OCI-LY3 (cell line): ENCODE measurements around the gene MGME1.

Experiments
- H2AFZ ChIP-seq: fragments of 200-600, 300-600 bp; shearing (Covaris generic); 2 replicates; pipeline ENCODE4 v1.6.0; 2014; ENCODE audit warnings: antibody characterized with exemption, low read depth, low read length
- H3K27ac ChIP-seq: fragments of 200-600, 300-600 bp; sonication (generic); 2 replicates; pipeline ENCODE4 v1.5.1; 2014; ENCODE audit warnings: mild to moderate bottlenecking, low read length, moderate library complexity, mixed read lengths
- H3K27me3 ChIP-seq: fragments of 200-600, 300-600 bp; sonication (generic); 2 replicates; pipeline ENCODE4 v1.6.1; 2014; ENCODE audit warnings: low read depth, low read length, mixed read lengths
- H3K36me3 ChIP-seq: fragments of 200-600, 300-600 bp; sonication (generic); replicated peaks from 2 replicates; pipeline ENCODE3; 2014; ENCODE audit warnings: low read depth, low read length, mixed read lengths
- H3K4me1 ChIP-seq: fragments of 300-600, 200-600 bp; sonication (generic); 2 replicates; pipeline ENCODE4 v1.6.1; 2014; ENCODE audit warnings: low read length, mixed read lengths
- H3K4me2 ChIP-seq: fragments of 200-600, 300-600 bp; sonication (generic); 2 replicates; pipeline ENCODE4 v1.6.1; 2014; ENCODE audit warnings: low read length, mixed read lengths
- H3K4me3 ChIP-seq: fragments of 300-600, 200-600 bp; sonication (generic); 2 replicates; pipeline ENCODE4 v1.5.1; 2014; ENCODE audit warnings: antibody characterized with exemption, mild to moderate bottlenecking, low read length, moderate library complexity
- H3K79me2 ChIP-seq: fragments of 300-600, 200-600 bp; shearing (Covaris generic); 2 replicates; pipeline ENCODE4 v1.6.1; 2014; ENCODE audit warnings: mild to moderate bottlenecking, low read length, mixed read lengths
- H3K9ac ChIP-seq: fragments of 300-600, 200-600 bp; shearing (Covaris generic); 2 replicates; pipeline ENCODE4 v1.6.0; 2014; ENCODE audit warnings: mild to moderate bottlenecking, low read length, moderate library complexity
- H3K9me3 ChIP-seq: fragments of 200-600, 300-600 bp; shearing (Covaris generic); 2 replicates; pipeline ENCODE4 v1.6.1; 2014; ENCODE audit warnings: low read length, mixed read lengths; ENCODE audit not compliant: insufficient read depth
- H4K20me1 ChIP-seq: fragments of 200-600, 300-600 bp; sonication (generic); 2 replicates; pipeline ENCODE4 v1.6.1; 2016; ENCODE audit warnings: low read length, mixed read lengths; ENCODE audit not compliant: insufficient read depth
- EZH2phosphoT487 ChIP-seq: fragments of 200-600 bp; shearing (Covaris generic); IDR thresholded peaks from 2 replicates; pipeline ENCODE4 v1.6.1; 2018; ENCODE audit warnings: antibody characterized with exemption, mixed run types, low read depth
- TF ChIP-seq, protein P1 (sequence below): fragments of 200-600, 300-600 bp; sonication (generic); IDR thresholded peaks from 2 replicates; pipeline ENCODE4 v1.5.1; 2014; ENCODE audit warnings: antibody characterized with exemption, low read length, low read depth

MGME1 gene, protein sequence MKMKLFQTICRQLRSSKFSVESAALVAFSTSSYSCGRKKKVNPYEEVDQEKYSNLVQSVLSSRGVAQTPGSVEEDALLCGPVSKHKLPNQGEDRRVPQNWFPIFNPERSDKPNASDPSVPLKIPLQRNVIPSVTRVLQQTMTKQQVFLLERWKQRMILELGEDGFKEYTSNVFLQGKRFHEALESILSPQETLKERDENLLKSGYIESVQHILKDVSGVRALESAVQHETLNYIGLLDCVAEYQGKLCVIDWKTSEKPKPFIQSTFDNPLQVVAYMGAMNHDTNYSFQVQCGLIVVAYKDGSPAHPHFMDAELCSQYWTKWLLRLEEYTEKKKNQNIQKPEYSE

DNA sequence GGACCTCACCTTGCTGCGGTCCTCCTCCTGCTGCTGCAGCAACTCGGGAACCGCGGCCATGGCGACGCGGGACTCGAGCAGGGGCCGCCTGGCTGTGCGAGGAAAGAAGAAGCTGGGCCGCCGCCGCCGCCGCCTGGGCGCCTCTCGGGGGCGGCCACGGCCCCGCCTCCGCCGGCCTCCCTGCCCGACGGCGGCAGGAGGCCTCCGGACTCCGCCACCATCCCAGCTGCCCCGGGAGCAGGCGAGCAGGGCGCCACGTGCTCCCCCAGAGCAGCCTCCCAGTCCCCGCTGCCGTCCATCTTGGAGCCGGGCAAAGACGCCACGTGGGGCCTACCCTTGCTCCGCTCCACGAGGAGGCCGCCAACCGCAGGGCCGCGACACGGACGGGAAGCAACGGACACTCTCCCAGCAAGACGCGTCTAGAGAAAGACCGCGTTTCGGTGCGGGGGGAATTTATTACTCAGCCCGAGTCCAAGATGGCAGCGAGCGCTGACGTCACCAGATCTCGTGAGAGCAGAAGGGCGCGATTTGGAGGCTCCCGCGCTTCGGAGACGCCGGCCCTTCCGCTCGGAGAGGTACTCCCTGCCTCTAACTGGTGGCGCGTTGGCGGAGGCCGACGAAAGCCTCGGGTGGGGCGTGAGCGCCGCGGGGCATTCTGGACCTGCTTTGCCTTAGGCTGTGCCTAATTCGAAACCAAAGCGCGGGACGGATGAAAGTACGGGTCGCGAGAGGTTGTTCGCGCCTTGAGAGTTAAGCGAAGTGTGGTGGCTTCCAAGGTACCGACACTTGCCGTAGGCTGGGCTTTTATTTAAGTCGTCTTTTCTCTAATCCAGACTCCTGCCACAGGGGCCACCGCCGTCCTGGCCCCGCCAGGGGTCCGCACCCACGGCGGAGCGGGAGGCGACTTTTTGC lies at the start of gene MGME1, which contains the start of gene SNX5:
TSS of gene MGME1 (plus strand) at position 653 of the 912 bp plus-strand sequence. CDS start 842 bp downstream, outside the sequence.
TSS of gene SNX5 (minus strand) at position 429 of the 912 bp plus-strand sequence. CDS start at position 60, 369 bp downstream.
- Histone ChIP-seq H3K4me3 (peak within 1 kb of the TSS; percentile 82), H3K36me3 (peaks cover 70% of the 10 kb centered on the region), H3K9ac (peak within 1 kb of the TSS; percentile 98), H3K4me2 (peak within 1 kb of the TSS; percentile 80), H3K4me1 (peaks cover 59% of the 10 kb centered on the region), H3K9me3 (no peaks in the 10 kb centered on the region), H2AFZ (peak within 1 kb of the TSS; percentile 73; the same call in 1 of the 2 replicates), H3K27ac (peak within 1 kb of the TSS; percentile 95), H3K79me2 (peaks cover 98% of the 10 kb centered on the region), H4K20me1 (peaks cover 61% of the 10 kb centered on the region), H3K27me3 (no peaks in the 10 kb centered on the region)
- TF ChIP-seq, protein P1, sequence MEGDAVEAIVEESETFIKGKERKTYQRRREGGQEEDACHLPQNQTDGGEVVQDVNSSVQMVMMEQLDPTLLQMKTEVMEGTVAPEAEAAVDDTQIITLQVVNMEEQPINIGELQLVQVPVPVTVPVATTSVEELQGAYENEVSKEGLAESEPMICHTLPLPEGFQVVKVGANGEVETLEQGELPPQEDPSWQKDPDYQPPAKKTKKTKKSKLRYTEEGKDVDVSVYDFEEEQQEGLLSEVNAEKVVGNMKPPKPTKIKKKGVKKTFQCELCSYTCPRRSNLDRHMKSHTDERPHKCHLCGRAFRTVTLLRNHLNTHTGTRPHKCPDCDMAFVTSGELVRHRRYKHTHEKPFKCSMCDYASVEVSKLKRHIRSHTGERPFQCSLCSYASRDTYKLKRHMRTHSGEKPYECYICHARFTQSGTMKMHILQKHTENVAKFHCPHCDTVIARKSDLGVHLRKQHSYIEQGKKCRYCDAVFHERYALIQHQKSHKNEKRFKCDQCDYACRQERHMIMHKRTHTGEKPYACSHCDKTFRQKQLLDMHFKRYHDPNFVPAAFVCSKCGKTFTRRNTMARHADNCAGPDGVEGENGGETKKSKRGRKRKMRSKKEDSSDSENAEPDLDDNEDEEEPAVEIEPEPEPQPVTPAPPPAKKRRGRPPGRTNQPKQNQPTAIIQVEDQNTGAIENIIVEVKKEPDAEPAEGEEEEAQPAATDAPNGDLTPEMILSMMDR = no peak
- no peak for TF ChIP-seq EZH2phosphoT487

DNA sequence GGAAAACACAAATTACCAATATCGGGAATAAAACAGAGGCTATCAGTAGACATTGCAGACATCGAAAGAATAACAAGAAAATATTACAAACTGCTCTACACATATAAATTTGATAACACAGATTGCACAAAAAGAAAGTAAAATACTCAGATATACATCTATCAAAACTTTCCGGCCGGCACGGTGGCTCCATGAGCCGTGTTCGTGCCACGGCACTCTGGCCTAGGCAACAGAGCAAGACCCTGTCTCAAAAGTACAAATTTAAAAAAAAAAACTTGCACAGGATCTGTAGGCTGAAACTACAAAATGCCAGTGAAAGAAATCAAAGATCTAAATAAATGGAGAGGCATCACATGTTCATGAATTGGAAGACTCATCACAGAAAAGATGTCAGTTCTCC lies 49.7 kb upstream of the MGME1 start:
- TF ChIP-seq EZH2phosphoT487 = no peak
- TF ChIP-seq, protein P1 = no peak
- no peak overlapping the region for H2AFZ ChIP-seq
- no peak overlapping the region for H3K4me3 ChIP-seq
- peaks cover 26% of the 10 kb centered on the region for H3K27me3 ChIP-seq
- H3K4me1 ChIP-seq = peaks cover 6% of the 10 kb centered on the region; the same call in 1 of the 2 replicates
- H3K4me2 ChIP-seq = no peak overlapping the region
- H3K79me2 ChIP-seq = no peaks in the 10 kb centered on the region
- H4K20me1 ChIP-seq = no peaks in the 10 kb centered on the region
- H3K36me3 ChIP-seq = no peaks in the 10 kb centered on the region
- no peaks in the 10 kb centered on the region for H3K9me3 ChIP-seq
- H3K9ac ChIP-seq = no peak overlapping the region
- no peak overlapping the region for H3K27ac ChIP-seq

DNA sequence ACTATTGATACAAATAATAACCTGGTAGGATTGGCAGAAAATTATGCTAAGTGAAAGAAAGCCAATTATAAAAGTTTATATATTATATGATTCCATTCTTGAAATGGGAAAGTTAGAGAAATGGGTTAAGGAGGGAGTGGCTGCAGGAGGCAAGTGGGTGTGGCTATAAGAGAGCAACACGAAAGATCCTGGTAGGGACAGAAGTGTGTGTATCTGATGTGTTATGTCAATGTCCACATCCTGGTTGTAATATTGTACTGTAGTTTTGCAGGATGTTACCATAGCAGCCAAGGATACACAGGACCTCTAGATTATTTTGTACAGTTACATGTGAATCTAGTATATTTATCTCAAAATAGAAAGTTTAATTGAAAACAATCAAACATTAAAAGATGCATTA lies 47.0 kb upstream of the MGME1 start:
- Histone ChIP-seq H3K79me2 (no peaks in the 10 kb centered on the region), H3K27me3 (peaks cover 19% of the 10 kb centered on the region)
- no peak for TF ChIP-seq EZH2phosphoT487
- TF ChIP-seq, protein P1 = no peak

More for the DNA sequence above, 47.0 kb upstream of the MGME1 start:
- Histone ChIP-seq H4K20me1 (no peaks in the 10 kb centered on the region), H3K9me3 (no peaks in the 10 kb centered on the region), H3K27ac (no peak overlapping the region), H3K9ac (no peak overlapping the region), H3K4me2 (no peak overlapping the region), H3K4me3 (no peak overlapping the region), H2AFZ (no peak overlapping the region), H3K36me3 (no peaks in the 10 kb centered on the region), H3K4me1 (peaks cover under 1% of the 10 kb centered on the region; the same call in 1 of the 2 replicates)
